HCT116 (cell line): ENCODE data around the gene AKAP5. TPM values are rescaled to one million over a fixed set of nuclear protein-coding genes. Genes with fewer than 3 reads are reported as not detected.

Experiments used
- ATAC-seq: fragments of 200-7000 bp; cut with Tn5 transposase; 2 replicates; pipeline ENCODE4 v1.9.1; 2020; ENCODE audit warnings: mild to moderate bottlenecking, moderate library complexity
- BruUV-seq: library from RNA; stranded (reverse); fragments of 400-500 nt; replicated peaks from 2 replicates; lab custom pipeline; 2021; lab: Mats Ljungman, UMichigan
- CTCF ChIA-PET: fragments of 300-600 bp; sonication (Branson Sonifier 250); formaldehyde crosslinking; loops from one replicate; lab custom pipeline; 2021; ENCODE audit warnings: antibody characterized with exemption; lab: Charles Lee
- POLR2A ChIA-PET: fragments of 300-600, 350-600 bp; sonication (Branson Sonifier 250); formaldehyde crosslinking; loops from one replicate; lab custom pipeline; 2021; ENCODE audit warnings: antibody characterized with exemption; lab: Charles Lee
- RAD21 ChIA-PET, 2 experiments: fragments of 300-600 bp; sonication (Branson Sonifier 250); formaldehyde crosslinking; loops; one replicate each; lab custom pipeline; 2023; ENCODE audit warnings: low total read pairs in 2 of 2; ENCODE audit not compliant: uncharacterized antibody in 2 of 2, unreplicated experiment in 2 of 2, low non-redundant PET in 1 of 2; lab: Charles Lee
- DNase-seq: peaks from one replicate; pipeline ENCODE4 v3.0.0-alpha.2; 2010; ENCODE audit warnings: low read depth, low spot score
- H2AFZ ChIP-seq: fragments of 200-600 bp; shearing (Covaris generic), sonication (generic); 2 replicates; pipeline ENCODE4 v1.6.1; 2017; ENCODE audit warnings: low read depth, mixed run types, mixed read lengths, antibody characterized with exemption, low read length; ENCODE audit not compliant: poor library complexity, severe bottlenecking
- H3K27ac ChIP-seq: 2 replicates; pipeline ENCODE4 v1.5.1; 2012; ENCODE audit warnings: low read depth, low read length
- H3K27me3 ChIP-seq: fragments of 200-600 bp; sonication (generic); 2 replicates; pipeline ENCODE4 v1.6.1; 2016; ENCODE audit warnings: mixed run types, low read length, mixed read lengths; ENCODE audit not compliant: insufficient read depth
- H3K36me3 ChIP-seq, 2 experiments: fragments of 200-500 bp in 1 of 2; fragments of 200-600 bp in 1 of 2; sonication (Bioruptor generic) in 1 of 2; sonication (generic) in 1 of 2; 2 replicates each; pipeline versions ENCODE4 v1.5.1 to v1.6.1; 2014 to 2016; ENCODE audit warnings: low read length in 2 of 2, inconsistent platforms in 1 of 2, mixed read lengths in 1 of 2, mixed run types in 1 of 2; ENCODE audit not compliant: insufficient read depth in 2 of 2, control insufficient read depth in 1 of 2
- H3K4me1 ChIP-seq, 2 experiments: fragments of 200-600 bp in 1 of 2; sonication (generic) in 1 of 2; 2 replicates each; pipeline versions ENCODE4 v1.5.1 to v1.6.1; 2012 to 2017; ENCODE audit warnings: low read length in 2 of 2, inconsistent platforms in 1 of 2, mild to moderate bottlenecking in 1 of 2, mixed read lengths in 1 of 2, mixed run types in 1 of 2, moderate library complexity in 1 of 2; ENCODE audit not compliant: insufficient read depth in 2 of 2, control insufficient read depth in 1 of 2
- H3K4me2 ChIP-seq: fragments of 200-600 bp; sonication (generic); 2 replicates; pipeline ENCODE4 v1.6.1; 2017; ENCODE audit warnings: mixed run types, low read length, mixed read lengths
- H3K4me3 ChIP-seq, 2 experiments: fragments of 200-600 bp in 1 of 2; sonication (generic) in 1 of 2; replicated peaks in 1 of 2; 2 replicates each; pipeline ENCODE4 v1.5.1; 2011 to 2016; ENCODE audit warnings: low read length in 2 of 2, control low read depth in 1 of 2, low read depth in 1 of 2, mild to moderate bottlenecking in 1 of 2, mixed read lengths in 1 of 2, mixed run types in 1 of 2
- H3K79me2 ChIP-seq: fragments of 200-600 bp; sonication (generic); 2 replicates; pipeline ENCODE4 v1.6.1; 2017; ENCODE audit warnings: mild to moderate bottlenecking, mixed run types, low read length, moderate library complexity, mixed read lengths; ENCODE audit not compliant: insufficient read depth
- H3K9ac ChIP-seq: fragments of 200-600 bp; sonication (generic); 2 replicates; pipeline ENCODE4 v1.6.1; 2016; ENCODE audit warnings: low read length, mixed read lengths
- H3K9me2 ChIP-seq: fragments of 200-600 bp; sonication (generic), shearing (Covaris generic); 2 replicates; pipeline ENCODE4 v1.6.1; 2017; ENCODE audit warnings: mixed run types, mild to moderate bottlenecking, moderate library complexity; ENCODE audit not compliant: insufficient read depth
- H3K9me3 ChIP-seq, 2 experiments: fragments of 200-500 bp in 1 of 2; fragments of 200-600 bp in 1 of 2; sonication (Bioruptor generic) in 1 of 2; sonication (generic) in 1 of 2; 2 replicates each; pipeline ENCODE4 v1.6.1; 2014 to 2017; ENCODE audit warnings: low read length in 2 of 2, mixed read lengths in 2 of 2, inconsistent platforms in 1 of 2, low read depth in 1 of 2, mild to moderate bottlenecking in 1 of 2, mixed run types in 1 of 2, moderate library complexity in 1 of 2; ENCODE audit not compliant: control insufficient read depth in 1 of 2, insufficient read depth in 1 of 2
- H4K20me1 ChIP-seq: fragments of 200-600 bp; sonication (generic), shearing (Covaris generic); 2 replicates; pipeline ENCODE4 v1.6.1; 2017; ENCODE audit warnings: mixed run types, mild to moderate bottlenecking, moderate library complexity; ENCODE audit not compliant: insufficient read depth
- CBX3 ChIP-seq: IDR thresholded peaks from 2 replicates; pipeline ENCODE4 v1.6.1; 2012; ENCODE audit warnings: low read depth
- EGR1 ChIP-seq: IDR thresholded peaks from 2 replicates; pipeline ENCODE4 v1.6.1; 2012; ENCODE audit warnings: low read depth
- ELF1 ChIP-seq: IDR thresholded peaks from 2 replicates; pipeline ENCODE4 v1.6.1; 2012; ENCODE audit warnings: low read depth, borderline replicate concordance
- FOSL1 ChIP-seq: IDR thresholded peaks from 2 replicates; pipeline ENCODE4 v1.6.1; 2012; ENCODE audit warnings: low read depth
- RAD21 ChIP-seq: IDR thresholded peaks from 2 replicates; pipeline ENCODE4 v1.6.1; 2012; ENCODE audit warnings: low read depth, mild to moderate bottlenecking
- SIN3A ChIP-seq: IDR thresholded peaks from 2 replicates; pipeline ENCODE4 v1.6.1; 2012; ENCODE audit warnings: low read depth
- ZFX ChIP-seq: fragments of 450-650 bp; IDR thresholded peaks from 2 replicates; pipeline ENCODE4 v1.6.1; 2017
- intact Hi-C: fragments of 100-400 bp; cut with micrococcal nuclease; formaldehyde crosslinking; loops from 2 replicates; pipeline ENCODE4 v1.10.0; 2022
- total RNA-seq: library from RNA; stranded (reverse); gene quantifications from one replicate; pipeline ENCODE4 v1.2.1, GENCODE V29; 2021; ENCODE audit not compliant: unreplicated experiment
- TF ChIP-seq, protein P1 (sequence below): IDR thresholded peaks from 2 replicates; pipeline ENCODE4 v1.6.1; 2011; ENCODE audit warnings: mild to moderate bottlenecking, low read length, moderate library complexity; ENCODE audit not compliant: insufficient replicate concordance; ENCODE audit errors: extremely low read depth
- TF ChIP-seq, protein P2 (sequence below), 3 experiments: fragments of 200-600 bp in 1 of 3; sonication (generic) in 1 of 3; IDR thresholded peaks in 2 of 3; conservative IDR thresholded peaks in 1 of 3; 2 replicates each; pipeline ENCODE4 v1.5.1; 2012 to 2017; ENCODE audit warnings: low read depth in 2 of 3, low read length in 2 of 3, antibody characterized with exemption in 1 of 3, borderline replicate concordance in 1 of 3, control low read depth in 1 of 3, mild to moderate bottlenecking in 1 of 3, mixed read lengths in 1 of 3, mixed run types in 1 of 3, moderate library complexity in 1 of 3; ENCODE audit not compliant: insufficient read depth in 1 of 3
- TF ChIP-seq, protein P3 (sequence below): IDR thresholded peaks from 2 replicates; pipeline ENCODE4 v1.6.1; 2012; ENCODE audit warnings: low read depth

Gene AKAP5
- total RNA-seq, 1 experiment from 2014 or later = 0.54 TPM

DNA sequence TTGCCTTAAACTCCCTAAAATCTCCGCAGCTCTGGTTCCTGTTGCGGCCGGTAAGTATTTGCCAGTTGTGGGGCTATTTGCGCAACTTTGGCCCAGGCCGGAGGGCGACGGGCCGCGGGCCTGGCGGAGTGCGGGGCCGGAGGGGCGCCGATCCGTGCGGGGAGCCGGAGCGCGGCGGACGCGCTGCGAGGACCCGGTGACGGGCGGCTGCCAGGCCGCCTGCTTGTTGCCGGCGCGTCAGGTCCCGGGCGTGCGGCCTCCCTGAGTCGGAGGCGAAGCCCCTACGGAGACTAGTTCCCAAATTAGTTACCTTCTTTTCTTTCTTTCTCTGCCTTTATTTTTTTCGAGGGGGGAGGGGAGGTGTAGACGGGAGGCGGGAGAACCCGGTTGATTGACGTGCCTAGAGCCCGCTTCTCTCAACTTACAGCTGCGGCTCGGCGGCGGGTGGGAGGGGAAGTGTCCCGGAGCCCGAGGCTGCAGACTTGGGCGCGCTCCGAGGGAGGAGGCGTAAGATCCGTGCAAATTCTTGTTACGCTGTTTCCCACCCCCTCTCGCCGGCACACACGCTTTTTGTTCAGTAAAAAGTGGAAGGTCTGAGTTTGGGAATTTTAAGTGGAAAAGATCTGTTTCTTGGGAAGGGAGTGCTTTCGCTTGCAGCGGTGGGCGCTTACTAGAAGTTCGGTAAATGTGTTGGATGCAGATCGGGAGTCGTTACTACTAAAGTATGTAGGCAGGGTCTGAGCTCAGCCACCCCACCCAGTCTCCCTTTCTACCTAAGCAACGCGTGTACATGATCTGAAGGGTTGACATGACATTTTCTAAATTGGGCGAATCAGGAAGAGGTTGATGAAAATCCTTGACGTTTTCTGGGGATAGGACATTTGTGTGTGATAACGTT, 39.8 kb downstream of the AKAP5 start:
- Histone ChIP-seq H3K4me1 (peaks cover 32 to 62% of the 10 kb centered on the region in 2 experiments), H3K27me3 (no peaks in the 10 kb centered on the region), H2AFZ (no peak overlapping the region), H4K20me1 (no peaks in the 10 kb centered on the region), H3K27ac (peak overlapping the region; percentile 95), H3K36me3 (no peaks in the 10 kb centered on the region), H3K4me3 (peak overlapping the region; percentile 74 to 97), H3K79me2 (peaks cover 80% of the 10 kb centered on the region), H3K9me2 (no peaks in the 10 kb centered on the region), H3K9ac (peak overlapping the region; percentile 85), H3K4me2 (peak overlapping the region; percentile 89), H3K9me3 (no peaks in the 10 kb centered on the region)
- ChIA-PET POLR2A (interaction anchor here (0.6 to 1.3 kb wide), 5 partner anchors 9 to 124 kb away, joined by 3 to 5 read pairs (median 3); partner anchors contain the start of gene MTHFD1), RAD21 (interaction anchor here in 1 of 2 experiments (1.0 kb wide), 1 partner anchor 374 kb away, joined by 4 read pairs; the partner anchor contains the start of gene SPTB), CTCF (no interaction called here)
- DNase-seq = peak; percentile 58
- peak; percentile 53 for ATAC-seq
- TSS peak; percentile 62 for BruUV-seq
- intact Hi-C loops = loop anchor here (1.0 to 2.0 kb wide), 2 partner anchors 117 to 166 kb away; partner anchors contain the start of gene MTHFD1
- TF ChIP-seq ZFX (peak; percentile 91), FOSL1 (no peak), EGR1 (no peak)
- TF ChIP-seq, protein P1, sequence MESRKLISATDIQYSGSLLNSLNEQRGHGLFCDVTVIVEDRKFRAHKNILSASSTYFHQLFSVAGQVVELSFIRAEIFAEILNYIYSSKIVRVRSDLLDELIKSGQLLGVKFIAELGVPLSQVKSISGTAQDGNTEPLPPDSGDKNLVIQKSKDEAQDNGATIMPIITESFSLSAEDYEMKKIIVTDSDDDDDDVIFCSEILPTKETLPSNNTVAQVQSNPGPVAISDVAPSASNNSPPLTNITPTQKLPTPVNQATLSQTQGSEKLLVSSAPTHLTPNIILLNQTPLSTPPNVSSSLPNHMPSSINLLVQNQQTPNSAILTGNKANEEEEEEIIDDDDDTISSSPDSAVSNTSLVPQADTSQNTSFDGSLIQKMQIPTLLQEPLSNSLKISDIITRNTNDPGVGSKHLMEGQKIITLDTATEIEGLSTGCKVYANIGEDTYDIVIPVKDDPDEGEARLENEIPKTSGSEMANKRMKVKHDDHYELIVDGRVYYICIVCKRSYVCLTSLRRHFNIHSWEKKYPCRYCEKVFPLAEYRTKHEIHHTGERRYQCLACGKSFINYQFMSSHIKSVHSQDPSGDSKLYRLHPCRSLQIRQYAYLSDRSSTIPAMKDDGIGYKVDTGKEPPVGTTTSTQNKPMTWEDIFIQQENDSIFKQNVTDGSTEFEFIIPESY = no peak
- TF ChIP-seq, all 23 proteins: peak for 1

DNA sequence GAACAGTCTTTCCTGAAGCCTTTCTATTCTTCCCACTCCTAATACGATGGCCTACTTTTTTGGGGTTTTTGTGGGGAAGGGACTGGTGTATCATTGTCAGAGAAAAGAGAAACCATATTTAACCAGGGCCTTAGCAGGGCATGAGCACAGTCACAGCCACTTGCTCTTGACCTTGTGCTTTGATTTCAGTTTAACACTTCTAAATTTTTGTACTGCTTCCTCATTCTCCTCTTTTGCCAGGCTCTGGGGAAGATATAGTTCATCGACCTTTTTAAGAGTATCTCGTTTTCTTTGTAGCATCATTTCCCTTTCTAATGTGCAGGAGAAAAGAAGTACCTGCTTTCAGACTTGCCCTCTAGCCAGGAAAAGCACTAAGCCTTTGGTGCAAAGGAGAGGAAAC, 41.4 kb downstream of the AKAP5 start:
- RAD21 ChIA-PET = no interaction called here
- Histone ChIP-seq H3K27me3 (no peaks in the 10 kb centered on the region), H4K20me1 (0 out of 2 replicates have a peak, but pooled peaks cover 3% of the 10 kb centered on the region), H3K4me2 (peak overlapping the region; percentile 27), H3K4me1 (peaks cover 25 to 59% of the 10 kb centered on the region in 2 experiments), H3K27ac (no peak overlapping the region), H2AFZ (no peak overlapping the region), H3K36me3 (no peaks in the 10 kb centered on the region), H3K4me3 (no peak overlapping the region), H3K9ac (no peak overlapping the region), H3K9me3 (no peaks in the 10 kb centered on the region), H3K79me2 (peaks cover 79% of the 10 kb centered on the region), H3K9me2 (no peaks in the 10 kb centered on the region)
- POLR2A ChIA-PET = no interaction called here
- DNase-seq (no peak), ATAC-seq (no peak)
- intact Hi-C loops = no loop called here
- CTCF ChIA-PET = no interaction called here
- BruUV-seq = no TSS peak
- TF ChIP-seq ELF1 (no peak), SIN3A (no peak), RAD21 (no peak), ZFX (no peak), CBX3 (no peak)
- TF ChIP-seq, protein P2, sequence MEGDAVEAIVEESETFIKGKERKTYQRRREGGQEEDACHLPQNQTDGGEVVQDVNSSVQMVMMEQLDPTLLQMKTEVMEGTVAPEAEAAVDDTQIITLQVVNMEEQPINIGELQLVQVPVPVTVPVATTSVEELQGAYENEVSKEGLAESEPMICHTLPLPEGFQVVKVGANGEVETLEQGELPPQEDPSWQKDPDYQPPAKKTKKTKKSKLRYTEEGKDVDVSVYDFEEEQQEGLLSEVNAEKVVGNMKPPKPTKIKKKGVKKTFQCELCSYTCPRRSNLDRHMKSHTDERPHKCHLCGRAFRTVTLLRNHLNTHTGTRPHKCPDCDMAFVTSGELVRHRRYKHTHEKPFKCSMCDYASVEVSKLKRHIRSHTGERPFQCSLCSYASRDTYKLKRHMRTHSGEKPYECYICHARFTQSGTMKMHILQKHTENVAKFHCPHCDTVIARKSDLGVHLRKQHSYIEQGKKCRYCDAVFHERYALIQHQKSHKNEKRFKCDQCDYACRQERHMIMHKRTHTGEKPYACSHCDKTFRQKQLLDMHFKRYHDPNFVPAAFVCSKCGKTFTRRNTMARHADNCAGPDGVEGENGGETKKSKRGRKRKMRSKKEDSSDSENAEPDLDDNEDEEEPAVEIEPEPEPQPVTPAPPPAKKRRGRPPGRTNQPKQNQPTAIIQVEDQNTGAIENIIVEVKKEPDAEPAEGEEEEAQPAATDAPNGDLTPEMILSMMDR (IDR thresholded peaks at IDR 0.05 in 2 of 3, conservative IDR thresholded peaks at IDR 0.05 in 1 of 3; ENCODE audit: borderline replicate concordance in 1 of 3, insufficient read depth in 1 of 3, low read depth in 2 of 3, low read length in 2 of 3) = no peak
- TF ChIP-seq, protein P3, sequence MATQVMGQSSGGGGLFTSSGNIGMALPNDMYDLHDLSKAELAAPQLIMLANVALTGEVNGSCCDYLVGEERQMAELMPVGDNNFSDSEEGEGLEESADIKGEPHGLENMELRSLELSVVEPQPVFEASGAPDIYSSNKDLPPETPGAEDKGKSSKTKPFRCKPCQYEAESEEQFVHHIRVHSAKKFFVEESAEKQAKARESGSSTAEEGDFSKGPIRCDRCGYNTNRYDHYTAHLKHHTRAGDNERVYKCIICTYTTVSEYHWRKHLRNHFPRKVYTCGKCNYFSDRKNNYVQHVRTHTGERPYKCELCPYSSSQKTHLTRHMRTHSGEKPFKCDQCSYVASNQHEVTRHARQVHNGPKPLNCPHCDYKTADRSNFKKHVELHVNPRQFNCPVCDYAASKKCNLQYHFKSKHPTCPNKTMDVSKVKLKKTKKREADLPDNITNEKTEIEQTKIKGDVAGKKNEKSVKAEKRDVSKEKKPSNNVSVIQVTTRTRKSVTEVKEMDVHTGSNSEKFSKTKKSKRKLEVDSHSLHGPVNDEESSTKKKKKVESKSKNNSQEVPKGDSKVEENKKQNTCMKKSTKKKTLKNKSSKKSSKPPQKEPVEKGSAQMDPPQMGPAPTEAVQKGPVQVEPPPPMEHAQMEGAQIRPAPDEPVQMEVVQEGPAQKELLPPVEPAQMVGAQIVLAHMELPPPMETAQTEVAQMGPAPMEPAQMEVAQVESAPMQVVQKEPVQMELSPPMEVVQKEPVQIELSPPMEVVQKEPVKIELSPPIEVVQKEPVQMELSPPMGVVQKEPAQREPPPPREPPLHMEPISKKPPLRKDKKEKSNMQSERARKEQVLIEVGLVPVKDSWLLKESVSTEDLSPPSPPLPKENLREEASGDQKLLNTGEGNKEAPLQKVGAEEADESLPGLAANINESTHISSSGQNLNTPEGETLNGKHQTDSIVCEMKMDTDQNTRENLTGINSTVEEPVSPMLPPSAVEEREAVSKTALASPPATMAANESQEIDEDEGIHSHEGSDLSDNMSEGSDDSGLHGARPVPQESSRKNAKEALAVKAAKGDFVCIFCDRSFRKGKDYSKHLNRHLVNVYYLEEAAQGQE = no peak
